Left ventricle myocardium inferior (tissue), 1 donor: Measurements from ENCODE around the gene MMEL1. TPM values are rescaled to one million over a fixed set of nuclear protein-coding genes. Genes with fewer than 3 reads are reported as not detected.

Experiments
- DNase-seq: peaks from one replicate; pipeline ENCODE4 v3.0.0-alpha.2; 2020
- H3K27ac ChIP-seq: fragments of 200-600 bp; replicated peaks from 2 replicates; pipeline ENCODE4 v1.8.0; 2021
- H3K27me3 ChIP-seq: fragments of 200-600 bp; 2 replicates; pipeline ENCODE4 v1.8.0; 2021; ENCODE audit warnings: low read depth
- H3K36me3 ChIP-seq: fragments of 200-600 bp; 2 replicates; pipeline ENCODE4 v1.8.0; 2021
- H3K4me1 ChIP-seq: fragments of 200-600 bp; 2 replicates; pipeline ENCODE4 v1.8.0; 2021
- H3K4me3 ChIP-seq: fragments of 200-600 bp; 2 replicates; pipeline ENCODE4 v1.8.0; 2021; ENCODE audit warnings: mild to moderate bottlenecking, moderate library complexity
- H3K9me3 ChIP-seq: fragments of 200-600 bp; replicated peaks from 2 replicates; pipeline ENCODE4 v1.8.0; 2021
- intact Hi-C: fragments of 100-400 bp; cut with micrococcal nuclease; formaldehyde crosslinking; loops from one replicate; pipeline ENCODE4 v1.11.0; 2022
- total RNA-seq: library from RNA; stranded (reverse); fragmentation: NEBNext Ultra II Directional; extraction: Animal tissue kit (Norgen Biotek cat#: 25700); gene quantifications from one replicate; pipeline ENCODE4 v1.2.1, GENCODE V29; 2021
- TF ChIP-seq, protein P1 (sequence below): fragments of 200-600 bp; IDR thresholded peaks from 2 replicates; pipeline ENCODE4 v1.8.0; 2021; ENCODE audit warnings: antibody characterized with exemption, mild to moderate bottlenecking, borderline replicate concordance
- donor health status: DM: no; HTN: yes; CAD: no; lungs with severe emphysema.

MMEL1 gene
- total RNA-seq, 1 donor from 2014 or later = 0.82 TPM

DNA sequence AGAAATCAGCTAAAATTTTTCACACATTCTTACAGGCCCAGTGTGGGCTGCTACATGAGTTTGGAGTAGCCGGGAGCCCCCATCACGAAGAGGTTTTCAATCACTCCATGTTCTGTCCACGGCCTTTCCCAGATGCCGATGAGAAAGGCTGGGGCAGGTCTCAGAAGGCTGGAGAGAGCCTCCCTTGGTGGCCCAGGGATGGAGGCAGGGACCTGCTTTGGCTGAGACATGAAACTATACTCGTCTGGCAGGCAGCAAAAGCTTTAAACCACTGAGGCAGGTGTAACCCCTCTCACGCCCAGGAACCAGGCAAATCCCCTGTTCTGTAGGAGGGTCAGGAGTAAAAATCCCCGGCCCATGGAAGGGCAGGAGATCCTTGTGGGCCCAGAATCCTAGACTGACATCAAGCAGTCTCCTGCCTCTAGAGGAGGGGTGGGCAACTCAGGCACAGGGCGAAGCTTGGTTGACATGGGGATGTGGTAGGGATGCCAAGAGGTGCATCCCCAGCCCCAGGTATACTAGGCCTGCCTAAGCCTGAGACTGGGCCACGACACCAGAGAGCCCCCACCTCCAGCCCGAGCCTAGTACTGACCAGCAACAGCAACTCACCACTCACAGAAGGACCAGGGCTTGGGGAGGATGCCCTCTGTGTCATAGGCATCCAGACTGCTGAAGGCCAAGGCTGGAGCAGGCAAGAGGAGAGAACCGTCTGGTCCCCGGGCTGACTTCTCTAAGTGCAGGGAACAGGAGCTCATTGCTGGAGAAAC is 9.1 kb downstream of the MMEL1 start:
- H3K4me3 ChIP-seq = no peak overlapping the region
- H3K36me3 ChIP-seq = no peaks in the 10 kb centered on the region
- TF ChIP-seq, protein P1, sequence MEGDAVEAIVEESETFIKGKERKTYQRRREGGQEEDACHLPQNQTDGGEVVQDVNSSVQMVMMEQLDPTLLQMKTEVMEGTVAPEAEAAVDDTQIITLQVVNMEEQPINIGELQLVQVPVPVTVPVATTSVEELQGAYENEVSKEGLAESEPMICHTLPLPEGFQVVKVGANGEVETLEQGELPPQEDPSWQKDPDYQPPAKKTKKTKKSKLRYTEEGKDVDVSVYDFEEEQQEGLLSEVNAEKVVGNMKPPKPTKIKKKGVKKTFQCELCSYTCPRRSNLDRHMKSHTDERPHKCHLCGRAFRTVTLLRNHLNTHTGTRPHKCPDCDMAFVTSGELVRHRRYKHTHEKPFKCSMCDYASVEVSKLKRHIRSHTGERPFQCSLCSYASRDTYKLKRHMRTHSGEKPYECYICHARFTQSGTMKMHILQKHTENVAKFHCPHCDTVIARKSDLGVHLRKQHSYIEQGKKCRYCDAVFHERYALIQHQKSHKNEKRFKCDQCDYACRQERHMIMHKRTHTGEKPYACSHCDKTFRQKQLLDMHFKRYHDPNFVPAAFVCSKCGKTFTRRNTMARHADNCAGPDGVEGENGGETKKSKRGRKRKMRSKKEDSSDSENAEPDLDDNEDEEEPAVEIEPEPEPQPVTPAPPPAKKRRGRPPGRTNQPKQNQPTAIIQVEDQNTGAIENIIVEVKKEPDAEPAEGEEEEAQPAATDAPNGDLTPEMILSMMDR = no peak
- no peak for DNase-seq
- H3K4me1 ChIP-seq = peaks cover 5% of the 10 kb centered on the region
- peaks cover 84% of the 10 kb centered on the region for H3K27me3 ChIP-seq
- no peak overlapping the region for H3K27ac ChIP-seq
- intact Hi-C loops = no loop called here
- H3K9me3 ChIP-seq = peaks cover 10% of the 10 kb centered on the region

DNA sequence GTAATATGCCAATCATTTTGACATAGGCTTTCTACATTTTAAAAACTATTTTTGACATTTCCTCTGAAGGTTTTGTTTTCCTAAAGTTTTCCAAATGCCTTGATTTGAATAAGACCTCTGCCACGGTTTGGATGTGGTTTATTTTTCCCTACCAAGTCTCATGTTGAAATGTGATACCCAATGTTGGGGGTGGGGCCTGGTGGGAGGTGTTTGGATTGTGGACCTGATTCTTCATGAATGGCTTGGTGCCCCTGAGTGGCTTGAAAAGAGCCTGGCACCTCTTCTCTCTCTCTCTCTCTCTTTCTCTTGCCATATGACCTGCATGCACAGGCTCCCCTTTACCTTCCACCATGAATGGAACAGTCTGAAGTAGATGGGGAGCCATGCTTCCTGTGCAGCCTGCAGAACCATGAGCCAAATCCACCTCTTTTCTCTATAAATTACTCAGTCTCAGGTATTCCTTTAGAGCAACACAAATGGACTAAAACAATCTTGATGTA is 14.8 kb downstream of the MMEL1 start:
- no peak for DNase-seq
- TF ChIP-seq, protein P1 = no peak
- no peak overlapping the region for H3K4me3 ChIP-seq
- no peak overlapping the region for H3K27ac ChIP-seq
- peaks cover 59% of the 10 kb centered on the region for H3K27me3 ChIP-seq
- H3K9me3 ChIP-seq = peaks cover 48% of the 10 kb centered on the region
- intact Hi-C loops = no loop called here
- H3K36me3 ChIP-seq = no peaks in the 10 kb centered on the region
- H3K4me1 ChIP-seq = no peaks in the 10 kb centered on the region

DNA sequence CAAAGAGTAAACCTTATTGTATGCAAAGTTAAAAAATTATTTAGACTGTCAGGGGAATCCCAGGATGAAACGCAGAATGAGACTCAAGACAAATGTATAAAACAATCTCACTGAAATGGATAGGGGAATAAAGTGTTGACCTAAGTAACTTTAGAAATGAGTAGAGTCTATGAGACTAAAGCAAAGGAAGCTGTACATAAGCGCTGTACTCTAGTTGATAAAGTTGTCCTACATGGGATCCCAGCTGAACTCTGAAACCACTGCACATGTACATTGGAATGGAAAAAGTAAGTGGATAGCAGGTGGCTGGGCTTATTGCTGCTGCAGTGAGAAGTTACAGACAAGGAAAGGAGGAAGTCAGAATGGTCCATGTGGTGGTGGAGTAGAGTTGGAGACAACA is 18.7 kb downstream of the MMEL1 start:
- Histone ChIP-seq H3K4me3 (no peak overlapping the region), H3K9me3 (peaks cover 38% of the 10 kb centered on the region), H3K36me3 (no peaks in the 10 kb centered on the region), H3K27ac (no peak overlapping the region), H3K4me1 (peaks cover 6% of the 10 kb centered on the region), H3K27me3 (peaks cover 72% of the 10 kb centered on the region)
- no peak for DNase-seq
- TF ChIP-seq, protein P1 = no peak
- intact Hi-C loops = no loop called here

DNA sequence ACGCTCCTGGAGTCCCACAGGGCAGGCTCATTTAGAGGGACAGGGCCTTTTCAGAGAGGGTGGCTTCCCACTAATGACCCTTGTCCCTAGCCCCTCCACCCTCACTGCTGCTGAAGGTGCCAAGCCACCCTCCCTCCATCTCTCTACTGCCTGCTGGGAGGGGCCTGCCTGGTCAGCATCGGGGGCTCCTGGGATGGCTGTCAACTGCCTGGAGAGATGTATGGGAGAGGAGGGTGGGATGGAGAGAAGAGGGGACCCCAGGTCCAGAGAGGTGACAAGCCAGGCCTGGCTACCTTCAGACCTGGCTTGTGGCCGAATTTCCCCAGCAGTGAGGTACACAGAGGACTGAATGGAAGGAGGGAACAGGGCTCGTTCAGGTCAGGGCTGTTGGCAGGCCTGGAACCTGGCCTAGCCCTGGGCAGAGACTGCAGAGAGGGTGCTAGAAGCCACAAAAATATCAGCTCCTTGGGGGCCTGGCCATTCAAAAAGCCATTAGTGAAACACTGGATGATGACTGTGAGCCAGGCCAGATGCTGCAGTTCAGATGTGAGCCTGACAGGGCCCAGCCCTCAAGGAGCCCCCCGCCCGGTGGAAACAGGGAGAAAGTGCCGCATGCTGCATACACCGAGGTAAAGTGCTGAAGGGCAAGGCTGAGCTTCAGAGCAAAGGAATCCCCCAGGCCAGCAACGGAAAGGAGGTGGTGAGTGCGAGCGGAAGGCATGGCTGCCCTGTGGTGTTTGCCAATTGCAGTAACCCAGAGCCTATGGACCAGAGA is 20.0 kb downstream of the MMEL1 start:
- no peak for DNase-seq
- TF ChIP-seq, protein P1 = no peak
- intact Hi-C loops = no loop called here

DNA sequence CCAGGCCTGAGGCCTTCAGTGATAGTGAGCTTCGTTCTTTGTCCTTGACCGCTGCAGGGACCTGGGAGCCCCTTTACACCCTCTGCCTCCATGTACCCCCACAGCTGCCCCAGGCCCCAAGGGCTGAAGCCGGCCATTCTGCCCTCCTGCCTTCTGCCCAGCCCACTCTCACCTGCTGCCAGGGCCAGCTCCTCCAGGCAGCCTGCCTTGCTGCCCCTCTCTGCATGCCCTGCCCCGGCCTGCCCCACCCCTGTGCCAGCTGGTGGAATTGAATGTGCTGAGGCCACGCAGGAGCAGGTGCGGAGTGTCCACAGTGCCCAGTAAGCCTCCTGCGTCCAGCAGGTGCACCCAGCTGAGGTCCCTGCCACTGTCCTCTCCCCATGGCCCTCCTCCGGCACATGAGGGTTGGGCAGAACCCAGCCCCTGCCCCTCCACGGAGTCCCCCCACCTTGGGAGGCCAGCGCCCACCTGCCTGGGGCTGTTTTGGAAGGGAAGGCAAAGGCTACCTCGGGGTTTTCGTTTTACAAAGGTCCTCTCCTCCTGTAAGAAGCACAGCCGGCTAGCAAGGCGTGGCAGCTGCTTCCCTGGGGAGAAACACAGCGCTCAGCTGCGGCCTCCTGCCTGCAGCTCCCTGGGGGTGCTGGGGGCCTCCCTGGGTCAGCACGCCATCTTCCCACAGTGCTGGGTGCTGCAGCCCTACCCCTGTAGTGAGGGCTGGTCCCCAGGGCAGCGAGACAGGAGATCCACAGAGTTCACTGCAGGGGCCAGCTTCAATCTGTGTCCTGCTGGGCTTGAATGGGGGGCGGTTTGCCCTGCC is 21.0 kb downstream of the MMEL1 start:
- no peaks in the 10 kb centered on the region for H3K36me3 ChIP-seq
- H3K27ac ChIP-seq = no peak overlapping the region
- H3K4me1 ChIP-seq = peaks cover 15% of the 10 kb centered on the region
- intact Hi-C loops = no loop called here
- no peak overlapping the region for H3K4me3 ChIP-seq
- TF ChIP-seq, protein P1 = no peak
- no peak for DNase-seq
- peaks cover 69% of the 10 kb centered on the region for H3K27me3 ChIP-seq
- peaks cover 38% of the 10 kb centered on the region for H3K9me3 ChIP-seq

More for the DNA sequence above, 20.0 kb downstream of the MMEL1 start:
- no peak overlapping the region for H3K27ac ChIP-seq
- H3K36me3 ChIP-seq = no peaks in the 10 kb centered on the region
- H3K27me3 ChIP-seq = peaks cover 64% of the 10 kb centered on the region
- no peak overlapping the region for H3K4me3 ChIP-seq
- H3K9me3 ChIP-seq = peaks cover 38% of the 10 kb centered on the region
- H3K4me1 ChIP-seq = peaks cover 6% of the 10 kb centered on the region
